ENCODE results near the gene HPCAL1. TPM values are rescaled to one million over a fixed set of nuclear protein-coding genes. Genes with fewer than 3 reads are reported as not detected.

The HPCAL1 gene
- total RNA-seq, 1 donor from 2014 or later: 27.5 TPM

DNA sequence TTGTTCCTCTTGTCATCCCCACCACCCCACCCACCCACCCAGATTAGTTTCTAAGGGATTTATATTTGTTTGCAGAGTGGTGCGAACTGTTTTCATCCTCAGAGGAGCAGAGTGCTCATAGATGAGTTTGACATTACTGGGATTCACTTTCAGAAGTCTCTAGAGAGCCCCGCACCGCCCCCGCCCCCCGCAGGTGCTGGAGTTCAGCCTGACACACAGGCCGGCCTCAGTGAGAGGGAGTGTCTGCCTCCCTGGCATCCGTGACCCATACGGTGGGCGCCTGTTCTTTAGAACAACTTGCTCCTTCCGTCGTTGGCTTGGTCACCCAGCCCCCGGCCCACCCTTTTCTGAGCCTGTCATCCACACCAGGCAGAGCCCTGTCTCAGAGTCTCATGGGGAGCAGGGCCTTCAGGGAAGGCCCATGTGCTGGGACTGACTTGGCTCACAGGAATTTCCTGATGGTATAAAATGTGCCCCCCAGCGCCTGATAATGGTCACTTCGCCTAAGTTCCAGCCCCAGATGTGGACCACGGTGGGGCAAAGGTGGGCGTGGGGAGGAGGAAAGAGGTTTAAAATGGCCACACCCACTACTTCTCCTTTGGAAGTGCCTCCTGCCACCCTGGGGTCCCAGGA, 44.3 kb downstream of the HPCAL1 start:
- DNase-seq (ENCODE audit: low spot score) (no peak), ATAC-seq (no peak)

DNA sequence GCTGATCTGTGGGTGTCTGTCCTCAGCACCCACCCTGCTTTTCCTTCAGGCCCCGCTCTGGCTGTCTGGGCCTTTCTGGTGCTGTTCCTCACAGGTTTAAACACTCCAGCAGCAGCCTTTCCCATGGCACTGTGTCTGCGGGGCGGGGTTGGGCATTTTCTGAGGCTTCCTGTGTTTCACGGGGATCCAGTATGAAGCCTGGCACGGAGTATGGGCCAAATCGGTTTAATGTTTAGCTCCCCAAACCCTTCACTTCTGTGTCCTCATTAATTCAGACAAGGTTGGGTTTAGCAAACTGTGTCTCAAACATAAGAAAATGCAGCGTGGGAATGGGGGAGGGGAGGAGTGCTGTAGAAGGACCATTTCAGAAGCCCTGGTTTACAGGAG, 44.9 kb downstream of the HPCAL1 start:
- ATAC-seq (peak; percentile 76), DNase-seq (ENCODE audit: low spot score) (no peak)

DNA sequence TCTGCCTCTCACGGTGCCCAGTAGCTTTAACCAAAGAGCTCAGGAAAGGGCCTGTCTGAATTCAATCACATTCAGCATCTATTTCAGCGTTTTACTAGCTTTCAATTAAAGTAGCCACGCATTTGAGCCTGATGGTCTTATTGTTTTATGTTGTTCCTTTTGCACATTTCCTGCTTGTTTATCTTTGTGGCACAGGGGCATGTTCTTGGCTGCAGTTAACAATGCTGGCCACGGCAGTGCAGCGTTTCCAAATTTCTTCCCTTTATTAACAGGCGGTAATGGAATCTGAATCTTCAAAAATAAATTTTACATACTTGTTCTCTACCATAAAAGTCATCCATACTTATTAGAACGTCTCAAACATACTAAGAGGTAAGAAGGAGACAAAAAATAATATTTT, 46.2 kb downstream of the HPCAL1 start:
- no peak for DNase-seq (ENCODE audit: low spot score)
- ATAC-seq: no peak

DNA sequence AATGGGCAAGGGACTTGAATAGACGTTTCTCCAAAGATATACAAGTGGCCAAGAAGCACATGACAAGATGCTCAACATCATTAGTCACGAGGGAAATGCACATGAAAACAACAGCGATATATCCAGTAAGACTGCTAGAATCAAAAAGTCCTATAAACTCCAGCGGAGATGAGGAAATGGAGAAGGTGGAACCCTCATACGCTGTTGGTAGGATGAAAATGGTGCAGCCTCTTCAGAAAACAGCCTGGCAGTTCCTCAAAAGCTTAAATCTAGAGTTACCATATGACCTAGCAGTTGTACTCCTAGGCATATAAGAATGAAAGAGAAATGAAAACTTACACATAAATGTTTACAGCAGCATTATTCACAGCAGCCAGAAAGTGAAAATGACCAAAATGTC, 48.1 kb downstream of the HPCAL1 start:
- DNase-seq (ENCODE audit: low spot score): no peak
- ATAC-seq: no peak

DNA sequence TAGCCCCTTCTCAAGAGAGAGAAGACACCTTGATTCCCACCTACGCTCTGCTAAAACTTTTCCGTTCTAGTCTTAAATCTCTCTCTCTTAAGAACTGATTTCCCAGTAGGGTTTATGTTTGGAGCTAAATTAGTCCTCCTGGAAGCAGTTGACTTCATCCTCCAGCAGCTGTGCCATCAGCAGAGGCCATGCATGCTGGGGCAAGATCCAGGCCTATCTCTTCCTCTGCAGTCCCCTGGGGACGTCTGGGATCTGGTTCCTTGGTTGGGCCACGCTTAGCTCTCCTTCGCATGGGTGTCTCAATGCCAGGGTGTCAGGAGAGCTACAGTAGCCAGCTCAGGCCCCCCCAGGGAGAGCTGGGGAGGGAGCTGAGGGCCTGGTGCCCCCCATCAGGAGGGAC, 49.7 kb downstream of the HPCAL1 start:
- no peak for ATAC-seq
- no peak for DNase-seq (ENCODE audit: low spot score)

DNA sequence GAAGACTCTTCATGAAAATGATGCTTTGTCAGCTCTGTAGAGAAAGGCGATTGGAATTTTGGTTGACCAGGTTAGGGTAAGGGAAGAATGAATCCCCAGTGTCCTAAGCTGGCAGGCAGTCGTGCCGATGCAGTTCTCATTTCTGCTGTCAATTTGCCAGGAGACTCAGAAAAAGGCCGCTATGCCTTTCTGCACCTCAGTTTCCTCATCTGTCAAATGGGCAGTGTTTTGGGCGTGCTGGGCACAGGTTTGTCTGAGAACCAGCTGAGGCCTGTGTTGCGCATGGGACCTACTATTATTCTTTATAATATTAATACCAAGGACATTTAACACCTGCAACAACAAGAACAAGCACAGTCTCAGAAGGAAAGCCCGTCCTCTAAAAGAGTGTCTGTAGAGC, 50.3 kb downstream of the HPCAL1 start:
- DNase-seq (ENCODE audit: low spot score) (no peak), ATAC-seq (no peak)

DNA sequence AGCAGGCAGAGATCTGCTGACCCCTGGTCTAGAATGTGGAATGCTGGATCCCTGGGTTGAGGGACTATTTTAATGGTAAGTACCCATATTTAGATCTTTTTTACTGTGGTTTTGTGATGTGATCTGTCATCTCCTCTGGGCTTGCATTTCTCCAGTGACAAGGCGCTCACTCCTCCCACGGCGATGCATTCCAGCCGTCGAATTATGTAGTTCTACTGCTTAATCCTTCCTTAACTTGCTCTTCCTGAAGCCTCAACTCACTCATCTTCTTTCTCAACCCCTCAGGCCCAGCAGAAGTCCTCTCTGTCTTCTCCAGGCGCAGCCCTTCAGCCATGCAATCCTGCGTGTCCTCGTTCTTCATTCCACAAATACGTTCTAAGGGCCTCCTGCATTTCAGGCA, 51.2 kb downstream of the HPCAL1 start:
- DNase-seq (ENCODE audit: low spot score) (no peak), ATAC-seq (no peak)

DNA sequence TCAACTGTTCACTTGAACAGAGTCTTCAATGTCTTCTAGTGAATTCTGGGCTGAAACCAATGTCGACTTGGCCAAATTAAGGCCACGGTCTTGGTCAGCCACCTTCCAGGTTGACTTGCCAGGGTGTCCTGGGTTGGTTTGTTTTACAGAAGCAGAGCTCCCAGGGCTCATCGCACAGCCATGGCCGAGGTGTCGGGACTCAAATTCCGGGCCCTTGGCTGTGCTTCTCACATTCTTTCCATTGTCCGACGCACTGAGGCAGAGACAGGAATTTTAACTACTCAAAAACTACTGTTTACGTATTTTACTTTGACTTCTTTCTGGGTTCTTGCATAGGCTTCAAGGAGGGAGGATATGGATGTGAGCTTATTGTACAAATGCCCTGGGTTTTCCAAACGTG, 51.7 kb downstream of the HPCAL1 start:
- ATAC-seq (no peak), DNase-seq (ENCODE audit: low spot score) (no peak)

DNA sequence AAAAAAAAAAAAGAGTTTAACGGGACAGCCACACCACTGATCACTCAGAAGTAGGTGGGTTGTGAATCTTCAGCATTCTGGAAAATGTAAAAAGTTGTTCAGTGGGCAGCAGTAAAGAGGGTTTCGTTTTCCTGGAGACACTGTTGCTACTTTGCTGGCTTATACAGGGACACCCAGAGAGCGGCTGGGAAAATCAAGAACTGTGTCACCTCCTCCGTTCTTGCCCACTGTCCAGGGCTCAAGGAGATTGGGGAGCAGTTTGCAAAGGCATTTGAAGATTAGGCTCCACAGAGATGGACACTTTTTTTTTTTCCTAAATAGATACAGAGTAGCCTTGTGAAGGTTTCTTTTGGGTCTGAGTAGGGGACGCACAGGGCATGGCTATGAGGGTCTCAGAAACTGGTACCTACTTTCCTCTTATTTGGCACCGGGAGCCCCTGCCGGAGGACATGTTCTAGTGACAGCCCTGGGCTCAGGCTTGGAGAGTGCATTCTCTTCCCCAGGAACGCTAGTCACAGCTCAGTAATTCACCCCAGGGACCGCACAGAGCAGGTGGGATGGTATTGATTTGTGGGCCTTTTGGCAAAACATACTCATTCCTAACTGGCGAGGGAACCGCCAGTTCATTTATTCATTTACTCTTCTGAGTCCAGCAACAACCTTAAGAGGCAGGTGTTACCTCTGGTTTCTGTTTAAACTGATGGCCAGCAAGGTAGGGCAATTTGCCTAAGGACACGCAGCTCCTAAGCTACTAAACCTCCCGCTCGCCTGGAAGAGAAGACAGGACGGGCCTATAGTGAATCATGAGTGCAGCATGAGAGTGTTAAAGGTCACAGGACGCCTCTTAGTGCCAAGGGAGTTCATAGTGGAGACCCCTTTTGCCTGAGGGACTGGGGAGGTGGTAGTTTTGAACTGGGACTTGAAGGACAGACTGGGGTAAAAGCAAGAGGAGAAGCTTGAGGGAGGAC, 53.1 kb downstream of the HPCAL1 start:
- no peak for DNase-seq (ENCODE audit: low spot score)
- no peak for ATAC-seq

DNA sequence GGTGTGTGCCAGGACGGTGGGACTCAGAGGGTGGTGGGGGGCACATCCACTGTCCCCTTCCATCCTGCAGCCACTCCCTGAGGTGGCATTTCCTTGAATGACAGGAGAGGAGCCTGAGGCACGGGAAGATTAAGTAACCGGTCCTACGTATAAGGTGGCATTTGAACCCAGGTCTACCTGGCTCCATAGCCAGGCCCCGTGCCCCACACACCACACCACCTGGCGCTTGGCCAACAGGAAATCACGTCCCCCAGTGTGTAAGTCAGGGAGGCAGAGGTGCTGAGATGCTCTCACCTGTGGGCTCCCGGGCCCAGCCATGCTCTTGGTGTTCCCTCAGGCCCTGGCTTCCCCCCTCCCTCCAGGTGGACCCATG, 53.7 kb downstream of the HPCAL1 start:
- no peak for DNase-seq (ENCODE audit: low spot score)
- no peak for ATAC-seq

DNA sequence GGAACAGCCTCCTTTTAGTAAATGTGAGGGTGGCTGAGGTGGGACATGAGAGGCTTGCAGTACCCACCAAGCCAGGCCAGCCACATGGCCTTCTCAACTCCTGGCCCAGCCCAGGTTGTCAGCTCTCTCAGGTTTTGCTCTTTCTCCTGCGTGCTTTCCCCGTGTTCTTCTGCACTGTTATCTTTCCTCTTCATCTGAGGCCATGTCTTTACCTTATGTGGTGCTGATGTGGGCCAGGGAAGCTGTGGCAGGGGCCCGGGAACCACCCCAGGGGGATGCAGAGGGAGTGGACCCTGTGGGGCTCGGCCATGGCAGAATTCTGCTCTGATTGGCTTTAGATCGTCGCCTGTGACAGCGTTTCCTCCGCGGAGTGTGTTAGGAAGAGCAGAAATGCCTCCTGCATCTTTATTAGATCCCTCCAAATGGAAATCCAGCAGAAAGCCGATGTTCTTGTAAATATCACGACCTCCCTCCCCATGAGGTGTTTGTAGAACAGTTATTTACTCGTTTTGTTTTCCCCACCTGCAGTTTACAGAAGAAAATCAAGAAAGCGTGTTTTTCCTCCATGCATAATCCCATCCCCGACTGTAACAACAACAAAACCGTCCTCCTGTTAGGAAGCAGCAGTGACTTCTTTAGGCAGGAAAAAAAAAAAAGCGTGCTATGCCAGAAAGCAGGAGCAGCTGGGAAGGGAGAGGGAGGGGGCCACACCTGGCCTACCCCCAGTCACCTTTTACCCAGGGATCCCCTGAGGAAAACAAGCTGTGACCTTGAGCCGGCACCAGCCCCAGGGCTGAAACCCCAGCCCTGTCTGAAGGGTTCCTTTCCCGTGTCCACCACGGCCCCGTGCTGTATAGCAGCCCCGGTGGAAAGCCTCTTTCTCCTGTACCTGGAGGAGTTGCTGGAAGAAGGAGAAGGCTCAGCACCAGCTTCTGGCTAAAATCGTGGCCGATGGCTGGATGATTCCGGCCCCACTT, 54.8 kb downstream of the HPCAL1 start:
- DNase-seq (ENCODE audit: low spot score) (no peak), ATAC-seq (no peak)

DNA sequence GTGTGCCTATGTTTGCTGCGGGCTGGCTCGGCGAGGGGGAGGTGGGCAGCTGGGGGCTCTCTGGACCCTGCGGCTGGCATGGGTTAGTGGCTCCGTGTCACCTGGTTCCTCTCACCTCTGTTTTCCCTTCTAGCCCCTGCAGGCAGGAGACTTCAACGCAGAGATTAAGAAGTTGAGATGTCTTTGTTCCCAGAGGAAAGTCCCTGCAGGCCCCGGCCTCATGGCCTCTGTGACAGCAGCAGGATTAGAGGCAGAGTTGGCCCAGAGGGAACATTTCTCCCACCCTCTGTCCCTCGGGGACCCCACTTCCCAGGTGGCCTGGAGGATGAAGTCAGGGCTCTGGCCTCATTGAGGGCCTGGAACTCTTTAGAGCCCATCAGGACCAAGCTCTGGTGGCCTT, 56.5 kb downstream of the HPCAL1 start:
- no peak for ATAC-seq
- DNase-seq (ENCODE audit: low spot score): no peak

DNA sequence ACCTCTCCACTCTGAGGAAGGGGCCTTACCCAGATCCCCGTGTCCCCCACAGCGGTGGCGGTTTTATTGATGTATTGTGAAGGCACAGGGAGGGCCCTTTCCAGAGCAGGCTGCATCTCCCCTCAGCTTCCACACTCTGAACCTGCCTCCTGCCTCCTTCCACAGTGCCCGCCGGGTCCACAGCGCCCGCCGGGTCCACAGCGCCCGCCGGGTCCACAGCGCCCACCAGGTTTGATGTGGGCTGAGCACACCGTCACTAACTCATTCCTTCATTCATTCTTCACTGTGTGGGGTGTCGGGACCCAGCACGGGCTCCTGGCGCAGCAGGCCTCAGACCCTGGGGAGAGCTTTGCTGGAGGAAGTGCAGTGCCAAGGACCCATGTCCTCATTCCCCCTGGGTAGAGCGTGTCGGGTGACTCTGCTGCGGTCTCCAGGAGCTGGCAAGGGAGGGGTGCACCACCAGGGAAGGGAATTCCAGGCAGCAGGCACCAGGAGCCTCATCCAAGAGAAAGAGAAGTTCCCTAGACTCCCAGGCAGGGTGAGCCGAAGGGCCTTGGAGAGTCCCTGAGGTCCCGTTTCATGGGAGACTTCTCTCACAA, 57.1 kb downstream of the HPCAL1 start:
- ATAC-seq (no peak), DNase-seq (ENCODE audit: low spot score) (no peak)

DNA sequence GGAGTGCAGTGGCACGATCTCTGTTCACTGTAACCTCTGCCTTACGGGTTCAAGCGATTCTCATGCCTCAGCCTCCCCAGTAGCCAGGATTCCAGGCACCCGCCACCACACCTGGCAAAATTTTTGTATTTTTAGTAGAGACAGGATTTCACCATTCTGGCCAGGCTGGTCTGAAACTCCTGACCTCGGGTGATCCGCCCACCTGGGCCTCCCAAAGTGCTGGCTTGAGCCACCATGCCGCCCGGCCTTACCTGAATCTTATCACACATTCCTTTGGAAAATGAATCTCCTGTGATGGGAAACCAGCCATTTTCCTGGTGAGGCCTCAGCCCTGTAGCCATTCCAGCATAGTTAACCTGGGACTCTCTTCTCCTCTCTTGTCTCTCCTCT, 57.8 kb downstream of the HPCAL1 start:
- DNase-seq (ENCODE audit: low spot score): no peak
- ATAC-seq: no peak

DNA sequence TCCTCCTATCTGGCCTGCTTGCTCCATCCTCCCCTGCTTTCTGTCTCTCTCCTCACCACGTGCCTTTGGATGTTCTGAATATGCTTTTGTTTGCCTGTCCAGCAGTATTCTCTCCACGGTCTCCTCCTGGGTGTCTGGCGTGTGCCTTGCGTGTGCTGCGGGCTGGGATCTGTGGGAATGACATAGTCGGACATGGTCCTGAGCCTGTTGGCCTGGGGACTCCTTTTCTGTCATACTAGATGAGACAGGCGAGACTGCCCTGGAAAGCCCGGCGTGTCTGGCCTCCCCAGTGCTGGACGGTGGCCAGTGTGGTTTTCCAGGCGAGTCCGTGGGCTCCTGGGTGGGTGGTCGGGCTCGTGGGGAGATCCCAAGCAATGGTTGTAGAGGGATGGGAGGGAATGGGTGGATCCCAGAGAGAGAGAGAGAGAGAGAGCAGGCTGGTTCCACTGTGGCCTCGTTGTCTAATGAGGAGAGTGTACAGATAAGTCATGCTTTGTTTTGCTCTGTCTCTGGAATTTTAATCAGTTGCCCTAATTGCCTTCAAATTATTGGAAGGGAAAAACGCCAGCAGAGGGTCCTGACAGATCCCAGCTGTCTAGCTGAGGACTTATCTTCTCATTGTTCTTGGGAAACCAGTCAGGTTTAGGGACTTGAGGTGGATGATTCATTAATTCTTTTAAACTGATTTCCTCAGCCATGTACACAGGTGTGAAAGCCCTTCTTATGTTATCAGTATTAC, 58.3 kb downstream of the HPCAL1 start:
- ATAC-seq (no peak), DNase-seq (ENCODE audit: low spot score) (no peak)

DNA sequence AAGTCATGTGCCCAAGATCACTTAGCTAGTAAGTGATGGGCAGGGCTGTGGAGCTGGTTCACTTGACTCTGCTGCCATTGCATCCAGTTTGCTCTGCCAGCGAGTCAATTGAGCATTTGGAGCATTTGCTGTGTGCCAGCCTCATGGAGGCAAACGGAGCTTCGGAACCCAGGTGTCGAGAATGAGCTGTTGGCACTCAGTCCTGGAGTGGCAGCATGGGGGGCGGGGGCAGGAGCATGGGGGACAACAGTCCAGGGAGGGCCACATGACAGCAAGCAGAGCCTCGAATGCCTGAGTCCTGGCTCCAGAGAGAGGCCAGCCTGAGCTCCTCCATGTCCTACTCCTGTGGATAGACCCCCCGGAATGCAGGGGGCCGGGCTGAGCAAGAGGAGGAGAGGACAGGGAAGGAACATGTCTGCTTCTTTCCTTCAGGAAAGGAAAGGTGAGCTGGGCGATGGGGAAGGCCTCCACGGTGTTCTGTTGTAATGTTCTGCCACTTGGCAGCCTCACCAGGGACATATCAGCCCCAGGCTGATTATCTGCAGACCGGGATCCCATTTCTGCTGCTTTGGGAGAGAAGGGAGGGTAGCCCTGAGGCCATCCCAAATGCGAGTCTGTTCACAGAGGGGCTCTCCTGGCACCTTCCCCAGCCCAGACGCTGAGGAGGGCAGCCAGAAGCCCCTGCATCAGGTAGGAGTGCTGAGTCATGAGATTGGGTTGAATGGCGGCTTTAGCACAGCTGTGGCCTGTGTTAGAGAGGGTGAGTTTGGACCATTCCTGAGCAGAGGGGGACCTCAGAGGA, 59.6 kb downstream of the HPCAL1 start:
- DNase-seq (ENCODE audit: low spot score) (no peak), ATAC-seq (peak; percentile 12)

DNA sequence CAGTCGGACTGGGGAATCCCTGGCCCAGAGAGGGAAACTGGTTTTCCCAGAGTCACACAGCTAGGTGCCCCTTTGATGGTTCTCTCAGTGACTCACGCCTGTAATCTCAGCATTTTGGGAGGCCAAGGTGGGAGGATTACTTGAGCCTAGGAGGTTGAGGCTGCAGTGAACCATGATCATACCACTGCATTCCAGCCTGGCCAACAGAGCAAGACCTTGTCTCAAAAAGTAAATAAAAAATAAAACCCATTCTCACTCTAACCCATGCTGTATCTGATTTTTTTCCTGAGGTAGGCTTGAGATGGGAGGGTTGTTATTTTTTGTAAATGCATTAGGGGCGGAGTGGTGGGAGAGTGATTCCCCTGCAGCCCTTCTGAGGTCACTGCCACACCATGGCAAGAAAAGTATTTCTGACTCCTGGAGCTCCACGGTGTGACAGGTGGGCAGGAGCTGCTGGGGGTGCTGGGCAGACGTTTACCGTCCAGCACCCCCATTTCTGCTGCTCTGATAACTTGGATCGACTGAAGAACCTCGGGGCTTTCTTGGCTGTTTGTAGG, 60.3 kb downstream of the HPCAL1 start:
- ATAC-seq: no peak

DNA sequence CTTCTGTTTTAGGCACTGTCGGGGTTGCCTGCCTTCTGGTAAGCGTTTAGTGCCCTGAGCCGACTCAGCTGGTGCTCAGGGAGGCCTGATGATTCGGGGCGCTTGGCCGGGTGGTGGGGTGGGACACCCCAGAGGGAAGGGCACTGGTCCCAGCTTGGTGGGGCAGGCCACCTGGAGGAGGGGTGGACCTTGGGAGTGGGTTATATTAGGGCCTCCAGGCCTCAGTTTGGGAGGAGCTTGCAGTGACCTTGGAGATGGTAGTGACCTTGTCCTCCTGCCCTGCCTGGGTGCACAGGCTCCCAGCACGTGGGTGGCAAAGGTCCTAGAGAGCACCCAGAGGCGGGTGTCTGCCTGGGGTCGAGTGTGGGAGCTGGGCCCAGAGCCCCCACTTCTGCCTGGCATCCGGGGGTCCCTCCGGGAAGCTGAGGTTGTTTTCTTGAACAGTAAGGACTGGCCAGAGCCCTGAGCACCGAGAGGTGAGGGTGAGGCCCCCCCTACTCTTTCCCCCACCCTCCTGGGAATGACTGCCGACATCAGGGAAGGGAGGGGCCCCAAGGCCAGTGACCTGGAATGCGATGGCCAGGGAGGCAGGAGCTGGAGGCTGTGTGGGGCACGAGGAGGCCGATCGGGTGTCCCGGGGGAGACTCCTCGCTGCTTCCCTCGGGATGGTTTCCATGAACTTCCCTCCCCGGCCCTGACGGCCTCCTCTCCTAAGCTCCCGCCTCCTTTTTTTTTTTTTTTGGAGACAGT, 61.3 kb downstream of the HPCAL1 start:
- DNase-seq (ENCODE audit: low spot score): no peak

More for the DNA sequence above, 60.3 kb downstream of the HPCAL1 start:
- DNase-seq (ENCODE audit: low spot score): no peak

More for the DNA sequence above, 61.3 kb downstream of the HPCAL1 start:
- no peak for ATAC-seq

Measured in left lobe of liver (tissue), 2 donors.